Stimulated activated CD4-positive, alpha-beta T cell treated with anti-CD3 and anti-CD28 coated beads, TNF-alpha, amount 100 ng/mL, for 1 hour (primary cell): ENCODE results near the gene CBLN3.

Experiments
- DNase-seq, 3 donors: peaks; one replicate each; pipeline ENCODE4 v3.0.0-alpha.2; 2020; ENCODE audit warnings: low read depth in 3 of 3, low spot score in 1 of 3

The CBLN3 gene

GRCh38 chr14:24385524-24385923, 43.9 kb downstream of the CBLN3 start:
- DNase-seq: no peak

DNA sequence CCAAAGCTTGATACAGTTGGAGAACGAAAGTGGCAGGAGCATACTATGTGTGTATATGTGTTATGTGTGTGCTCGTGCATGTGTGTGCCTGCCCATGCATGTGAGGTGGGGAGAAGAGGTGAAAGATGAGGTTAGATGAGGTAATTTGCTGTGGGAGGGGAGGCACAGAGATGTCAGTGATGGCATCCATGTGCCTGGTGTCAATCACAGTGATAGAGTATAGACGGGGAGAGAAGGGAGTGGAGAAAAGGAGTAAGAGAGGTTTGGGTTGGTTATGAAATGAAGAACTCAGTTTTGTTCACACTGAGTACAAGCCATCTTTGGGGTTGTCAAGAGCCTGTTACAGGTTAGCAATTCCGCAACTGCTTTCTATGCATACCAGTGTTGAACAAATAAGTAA, 45.3 kb downstream of the CBLN3 start:
- DNase-seq: no peak

DNA sequence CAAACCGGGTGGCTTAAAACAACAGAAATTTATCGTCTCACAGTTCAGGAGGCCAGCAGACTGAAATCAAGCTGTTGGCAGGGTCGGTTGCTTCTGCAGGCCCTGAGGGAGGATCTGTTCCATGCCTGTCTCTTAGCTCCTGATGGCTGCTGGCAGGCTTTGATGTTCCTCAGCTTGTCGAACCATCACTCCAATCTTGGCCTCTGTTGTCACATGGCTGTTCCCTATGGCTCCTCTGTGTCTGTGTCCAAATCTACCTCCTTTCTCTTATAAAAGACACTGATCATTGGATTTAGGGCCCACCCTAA, 47.5 kb downstream of the CBLN3 start:
- DNase-seq: no peak

- no peak for DNase-seq
Observed at GRCh38 chr14:24381363-24382063, 48.0 kb downstream of the CBLN3 start.

DNA sequence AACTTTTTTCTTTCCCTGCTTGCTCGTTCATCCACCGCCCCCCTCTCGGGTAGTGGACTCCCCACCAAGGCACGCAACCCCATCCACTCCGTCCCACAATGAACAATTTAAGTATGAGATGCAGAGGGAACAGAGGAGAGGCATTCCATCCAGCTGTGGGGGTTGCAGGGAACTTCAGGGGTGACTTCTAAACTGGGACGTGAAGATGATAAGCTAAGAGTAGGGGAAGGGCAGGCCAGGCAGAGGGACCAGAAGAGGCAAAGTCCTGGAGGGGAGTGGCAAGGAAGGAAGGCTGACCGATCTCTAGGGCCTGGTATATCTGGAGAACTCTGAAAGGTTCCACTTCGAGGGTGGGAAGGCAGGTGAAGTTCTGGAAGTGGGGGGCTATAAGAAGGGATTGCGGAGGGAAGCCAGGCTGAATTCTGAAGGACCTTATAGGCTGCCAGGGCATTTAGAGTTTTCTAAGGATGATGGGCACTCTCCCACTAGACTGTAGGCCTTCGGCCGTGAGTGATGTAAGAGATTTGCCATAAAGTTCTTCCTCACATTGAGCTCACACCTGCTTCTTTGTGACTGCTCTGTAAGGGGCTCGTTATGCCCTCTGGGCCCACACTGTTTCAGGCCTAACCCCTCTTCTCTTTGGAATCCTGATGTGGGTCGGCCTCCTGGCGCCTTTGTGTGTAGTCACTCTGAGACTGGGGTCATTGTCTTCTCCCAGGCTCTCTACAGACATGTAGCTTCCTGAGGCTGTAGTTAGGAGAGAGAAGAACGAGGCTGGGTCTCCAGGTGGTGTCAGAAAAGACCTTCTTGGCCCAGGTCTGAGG, 49.3 kb downstream of the CBLN3 start:
- no peak for DNase-seq

GRCh38 chr14:24378981-24379906, 50.2 kb downstream of the CBLN3 start:
- DNase-seq: no peak

DNA sequence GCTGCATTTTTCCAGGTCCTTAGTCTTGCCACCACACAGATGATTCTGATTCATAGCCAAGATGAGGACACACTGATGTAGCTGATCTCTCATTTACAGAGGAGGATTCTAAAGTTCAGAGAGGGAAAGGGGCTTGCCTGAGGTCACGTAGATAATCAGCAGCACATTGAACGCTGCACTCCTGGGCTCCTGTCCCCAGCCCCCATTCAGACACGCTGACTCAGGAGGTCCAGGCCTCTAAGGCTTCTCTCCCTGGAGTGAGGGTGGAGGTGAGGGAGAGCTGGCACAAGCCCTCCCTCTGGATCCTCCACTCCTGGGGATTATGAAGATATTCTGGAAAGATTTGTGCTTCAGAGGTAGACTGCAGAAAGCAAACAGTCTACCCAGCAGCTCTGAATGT, 51.1 kb downstream of the CBLN3 start:
- no peak for DNase-seq

- DNase-seq: no peak
Observed at GRCh38 chr14:24377657-24378056, 51.8 kb downstream of the CBLN3 start.

GRCh38 chr14:24377126-24377525, 52.3 kb downstream of the CBLN3 start:
- DNase-seq: no peak
